Eye (tissue), 1 donor: ENCODE results near the gene HOXC12.

ENCODE experiments used
- DNase-seq: peaks from one replicate; pipeline ENCODE4 v3.0.0-alpha.2; 2015

The HOXC12 gene

GRCh38 chr12:53954694-53955035, at the start of gene HOXC12:
Gene HOXC12, plus strand, starts transcription at chr12:53954903. Its CDS starts 27 bp downstream, at chr12:53954930.
- DNase-seq, result no peak

GRCh38 chr12:53907103-53907502, 47.6 kb upstream of the HOXC12 start:
- DNase-seq, result no peak

DNA sequence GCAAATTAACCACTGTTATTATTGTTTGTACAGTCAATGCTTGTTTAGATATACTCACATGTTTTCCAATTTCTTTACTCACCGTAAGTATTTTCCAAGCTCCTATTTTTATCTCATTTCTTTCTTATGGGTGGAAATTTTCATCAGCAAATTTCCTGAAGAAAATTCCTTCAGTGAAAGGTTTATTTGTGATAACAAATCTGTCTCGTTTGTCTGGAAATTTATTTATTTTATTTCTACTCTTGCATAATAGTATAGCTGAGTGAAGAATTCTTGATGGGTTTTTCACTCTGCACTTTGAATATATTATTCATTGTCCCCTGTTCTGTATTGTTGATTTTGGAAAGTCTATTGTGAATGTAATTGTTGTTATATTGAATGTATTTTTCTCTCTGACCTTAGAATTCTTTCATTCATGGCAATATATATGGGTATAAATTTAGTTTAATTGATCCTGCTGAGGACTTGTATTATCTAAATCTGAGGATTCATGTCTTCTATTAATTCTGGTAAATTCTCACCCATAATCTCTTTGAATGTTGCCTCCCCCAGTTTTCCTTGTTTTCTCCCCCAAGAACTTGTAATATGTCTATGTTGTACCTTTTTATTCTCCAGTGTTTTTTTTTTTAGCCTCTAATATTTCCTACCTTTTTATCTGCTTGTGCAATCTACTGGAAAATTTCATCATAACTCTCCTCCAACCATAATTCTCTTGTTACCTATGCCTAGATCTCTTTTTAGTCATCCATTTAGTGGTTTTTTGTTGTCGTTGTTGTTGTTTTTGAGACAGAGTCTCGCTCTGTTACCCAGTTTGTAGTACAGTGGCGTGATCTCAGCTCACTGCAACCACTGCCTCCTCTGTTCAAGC, 37.7 kb upstream of the HOXC12 start:
- no peak for DNase-seq

DNA sequence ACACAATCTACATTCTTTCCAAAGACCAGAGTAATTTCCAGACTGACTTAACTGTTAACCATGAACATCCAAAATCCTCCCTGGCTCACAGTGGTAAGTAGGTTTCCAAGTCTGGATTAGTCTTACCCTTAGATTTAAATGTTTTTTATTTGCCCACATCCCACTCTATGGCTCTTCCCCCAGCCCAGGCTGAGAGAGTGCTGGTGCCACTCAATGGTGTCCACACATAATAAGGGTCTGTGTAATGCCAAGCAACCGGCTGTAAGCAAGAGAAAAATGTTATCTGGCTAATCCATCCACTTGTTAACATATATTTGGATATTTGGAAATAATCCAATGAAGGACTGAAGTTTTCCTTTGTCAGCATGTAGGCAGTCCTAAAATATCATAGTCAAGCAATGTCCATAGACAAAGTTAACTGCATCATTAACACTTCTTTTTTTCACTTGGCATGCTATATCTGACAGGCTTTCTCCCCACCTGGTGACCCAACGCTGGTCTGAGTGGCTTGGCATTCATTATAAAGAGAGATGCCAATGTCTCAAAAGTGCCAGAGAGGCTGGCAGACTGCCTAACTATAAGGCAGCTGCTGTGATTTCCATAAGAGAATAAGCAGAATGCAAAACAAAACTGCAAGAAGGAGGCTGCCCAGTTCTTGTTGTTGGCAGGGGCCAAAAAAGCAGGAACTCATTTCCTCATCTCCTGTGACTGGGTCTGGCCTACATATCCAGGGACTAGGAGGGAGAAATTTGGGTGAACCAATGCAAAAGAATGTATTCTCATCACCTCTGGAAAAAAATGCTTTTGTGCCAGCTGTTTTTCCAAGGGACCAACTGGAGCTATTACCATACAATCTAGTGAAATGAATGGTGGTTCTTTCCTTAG, 29.9 kb upstream of the HOXC12 start:
- no peak for DNase-seq

DNA sequence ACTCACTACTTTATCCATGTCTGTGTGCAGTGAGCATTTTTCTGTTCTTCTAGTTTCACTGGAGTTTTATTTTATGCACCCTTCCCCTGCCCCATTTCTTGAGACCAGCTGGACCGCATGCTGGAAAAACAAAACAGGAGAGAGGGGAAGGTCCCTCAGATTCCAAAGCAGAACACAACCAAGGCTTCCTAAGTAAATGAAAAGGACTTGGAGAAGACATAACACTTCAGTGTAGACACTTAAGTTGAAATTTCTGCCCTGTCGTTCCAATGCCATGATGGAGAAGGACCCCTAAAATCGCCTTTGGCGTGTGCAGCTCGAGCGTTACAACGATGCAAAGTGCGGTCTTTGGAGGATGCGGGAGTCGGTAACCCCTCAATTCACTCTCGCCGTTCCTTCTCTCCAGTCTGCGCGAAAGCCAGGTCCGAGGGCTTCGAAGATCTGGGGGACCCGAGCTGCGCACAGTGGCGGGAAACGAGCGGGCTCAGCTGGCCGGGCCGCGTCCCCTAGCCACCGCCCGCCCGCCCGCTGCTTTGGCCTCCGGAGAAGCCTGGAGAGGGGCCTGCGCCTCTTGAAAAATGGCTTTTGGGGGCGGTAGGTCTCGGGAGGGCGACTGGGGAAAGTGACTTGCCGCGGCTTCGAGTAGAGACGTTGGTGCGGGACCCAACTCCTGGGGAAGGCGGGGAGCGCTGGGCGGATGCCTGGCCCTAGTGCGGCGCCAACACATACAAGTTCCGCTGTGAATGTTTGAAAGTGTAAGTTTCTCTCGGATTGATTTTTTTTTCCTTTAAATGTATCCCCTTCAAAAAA, 27.3 kb upstream of the HOXC12 start:
- DNase-seq, result no peak

- no peak for DNase-seq
Measured at GRCh38 chr12:53928054-53928835, 26.5 kb upstream of the HOXC12 start.

GRCh38 chr12:53929527-53929926, 25.2 kb upstream of the HOXC12 start:
- no peak for DNase-seq

- DNase-seq, result no peak
Measured at GRCh38 chr12:53930591-53931255, 24.0 kb upstream of the HOXC12 start.

GRCh38 chr12:53931844-53932581, 22.7 kb upstream of the HOXC12 start:
- no peak for DNase-seq

DNA sequence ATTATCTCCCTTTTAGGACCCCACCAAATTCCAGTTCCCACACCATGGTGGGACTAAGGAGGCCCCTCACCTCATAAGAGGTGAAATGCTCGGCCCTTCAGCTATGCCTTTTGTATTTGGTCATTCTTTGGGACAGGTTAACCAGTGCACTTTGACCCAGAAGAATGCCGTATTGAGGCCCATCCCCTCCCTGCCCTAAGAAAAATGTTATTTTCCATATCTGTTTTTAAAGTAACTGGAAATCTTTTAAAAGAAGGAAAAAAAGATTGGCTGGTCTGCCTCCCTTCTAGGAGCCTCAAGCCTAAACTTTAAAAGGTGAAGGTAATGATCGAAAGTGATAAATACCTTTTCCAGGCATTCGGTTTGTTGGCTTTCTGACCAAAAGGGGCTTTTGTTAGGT, 21.8 kb upstream of the HOXC12 start:
- DNase-seq, result no peak

GRCh38 chr12:53935383-53936341, 19.0 kb upstream of the HOXC12 start:
- DNase-seq, result peak; percentile 68

DNA sequence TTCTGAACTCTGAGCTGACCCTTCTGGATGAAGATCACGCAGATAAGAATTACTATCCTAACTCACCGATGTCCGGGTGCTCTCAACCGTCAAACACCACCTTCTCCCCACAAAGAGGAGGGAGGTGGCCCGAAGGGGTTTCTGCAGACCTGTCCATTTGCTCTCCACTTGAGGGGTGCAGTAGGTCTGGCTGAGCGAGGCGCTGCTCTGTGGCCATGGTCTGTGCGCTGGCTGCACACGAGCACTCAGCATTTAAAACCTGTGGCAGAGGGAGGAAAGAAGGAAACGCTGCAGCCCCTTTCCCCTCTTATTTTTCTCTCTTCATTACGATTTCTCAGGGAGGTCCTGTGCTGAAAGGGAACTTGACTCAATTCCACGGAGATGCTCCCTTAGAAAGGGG, 17.6 kb upstream of the HOXC12 start:
- no peak for DNase-seq

GRCh38 chr12:53937596-53938325, 16.9 kb upstream of the HOXC12 start:
- peak; percentile 53 for DNase-seq

DNA sequence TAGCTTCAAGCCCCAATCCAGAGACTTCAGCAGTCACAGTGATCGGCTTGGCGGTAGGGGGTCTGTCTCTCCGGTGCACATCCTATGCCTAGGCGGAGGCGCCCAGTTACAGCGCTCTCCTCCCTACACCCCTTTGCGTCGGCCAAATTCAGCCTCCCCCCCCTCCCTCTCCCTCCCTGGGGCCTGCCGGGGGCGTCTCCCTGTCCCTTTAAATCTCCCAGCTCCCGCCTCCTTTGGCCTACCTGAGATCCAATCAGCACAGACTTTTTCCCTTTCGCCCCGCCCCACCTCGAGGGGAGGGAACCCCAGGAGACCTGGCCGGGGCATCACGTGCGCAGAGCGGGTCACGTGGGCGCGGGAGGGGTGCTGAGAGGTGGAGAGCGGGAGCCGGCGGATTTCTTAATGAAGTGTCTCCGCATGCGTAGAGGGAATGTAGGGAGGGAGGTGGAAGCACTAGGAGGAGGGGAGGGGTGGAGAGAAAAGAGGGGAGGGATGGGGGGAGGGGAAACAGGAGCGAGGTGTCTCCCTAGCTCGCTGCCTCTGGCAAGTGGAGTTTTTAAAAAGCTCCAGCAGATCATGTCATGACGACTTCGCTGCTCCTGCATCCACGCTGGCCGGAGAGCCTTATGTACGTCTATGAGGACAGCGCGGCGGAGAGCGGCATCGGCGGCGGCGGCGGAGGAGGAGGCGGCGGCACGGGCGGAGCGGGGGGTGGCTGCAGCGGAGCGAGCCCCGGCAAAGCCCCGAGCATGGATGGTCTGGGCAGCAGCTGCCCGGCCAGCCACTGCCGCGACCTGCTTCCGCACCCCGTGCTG, 16.2 kb upstream of the HOXC12 start, which contains the start of gene HOXC13:
Gene HOXC13 (plus strand): TSS at position 506 of the 815 bp plus-strand sequence. CDS start 76 bp downstream, at position 582.
- peak; percentile 89 for DNase-seq

DNA sequence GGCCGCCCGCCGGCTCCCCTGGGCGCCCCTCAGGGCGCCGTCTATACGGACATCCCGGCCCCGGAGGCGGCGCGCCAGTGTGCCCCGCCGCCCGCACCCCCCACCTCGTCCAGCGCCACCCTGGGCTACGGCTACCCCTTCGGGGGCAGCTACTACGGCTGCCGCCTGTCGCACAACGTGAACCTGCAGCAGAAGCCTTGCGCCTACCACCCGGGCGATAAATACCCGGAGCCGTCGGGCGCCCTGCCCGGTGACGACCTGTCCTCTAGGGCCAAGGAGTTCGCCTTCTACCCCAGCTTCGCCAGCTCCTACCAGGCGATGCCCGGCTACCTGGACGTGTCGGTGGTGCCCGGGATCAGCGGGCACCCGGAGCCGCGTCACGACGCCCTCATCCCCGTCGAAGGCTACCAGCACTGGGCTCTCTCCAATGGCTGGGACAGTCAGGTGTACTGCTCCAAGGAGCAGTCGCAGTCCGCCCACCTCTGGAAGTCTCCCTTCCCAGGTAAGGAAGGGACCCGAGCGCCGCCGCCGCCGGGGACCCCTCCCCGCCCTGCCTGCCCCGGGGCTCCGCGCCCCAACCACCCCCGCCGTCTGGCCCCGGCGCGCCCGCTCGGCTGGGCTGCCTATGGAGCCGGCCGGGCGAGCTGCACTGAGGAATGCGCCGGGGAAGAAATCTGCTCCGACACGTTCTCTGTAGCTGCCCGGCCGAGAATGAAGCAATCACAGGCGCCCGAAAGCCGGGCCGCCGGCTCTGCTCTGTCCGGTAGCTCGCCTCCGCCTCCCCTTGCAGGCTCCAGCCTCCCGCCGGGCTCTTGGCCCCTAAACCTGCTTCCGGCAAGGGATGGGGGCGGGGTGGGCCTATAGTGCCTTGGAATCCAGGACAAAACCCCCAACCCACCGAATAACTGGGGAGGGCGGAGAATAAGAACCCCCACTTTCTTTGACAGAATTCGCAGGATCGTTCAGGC, 15.3 kb upstream of the HOXC12 start:
- DNase-seq, result peak; percentile 59

DNA sequence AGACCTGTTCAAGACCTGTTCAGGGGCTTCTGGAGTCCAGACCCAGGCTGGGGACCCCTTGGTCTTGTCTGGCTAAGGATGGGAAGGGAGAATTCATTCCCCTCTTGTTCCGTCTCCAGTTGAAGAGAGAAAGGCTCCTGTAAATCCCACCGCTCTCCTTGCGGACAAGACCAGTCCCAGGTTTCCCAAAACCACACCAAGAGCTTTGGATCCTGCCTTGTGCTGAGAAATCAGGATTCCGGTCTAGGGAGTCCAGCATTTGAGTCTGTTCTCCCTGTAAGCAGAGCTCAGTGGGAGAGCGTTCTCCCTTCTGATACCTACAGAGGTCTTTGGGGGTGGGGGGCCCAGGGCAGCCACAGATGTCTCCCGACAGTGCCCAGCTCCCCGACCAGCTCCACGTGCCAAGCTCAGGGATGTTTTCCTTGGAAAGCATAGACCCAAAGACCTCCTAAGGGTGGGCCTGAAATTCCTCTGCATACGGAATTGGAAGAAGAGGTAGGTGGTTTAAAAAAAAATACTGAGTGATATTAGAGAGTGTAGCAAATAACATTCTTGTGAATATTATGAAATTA, 14.2 kb upstream of the HOXC12 start:
- DNase-seq, result no peak
